Urothelium cell line (cell line): ENCODE data around the gene C3orf33.

Source experiments
- DNase-seq: peaks from one replicate; pipeline ENCODE4 v3.0.0; 2011; ENCODE audit warnings: low spot score, mixed read lengths
- FAIRE-seq: peaks from 2 replicates; lab custom pipeline; 2011; peaks lifted over from hg19 to GRCh38; lab: Jason Lieb, UNC

Gene C3orf33

DNA sequence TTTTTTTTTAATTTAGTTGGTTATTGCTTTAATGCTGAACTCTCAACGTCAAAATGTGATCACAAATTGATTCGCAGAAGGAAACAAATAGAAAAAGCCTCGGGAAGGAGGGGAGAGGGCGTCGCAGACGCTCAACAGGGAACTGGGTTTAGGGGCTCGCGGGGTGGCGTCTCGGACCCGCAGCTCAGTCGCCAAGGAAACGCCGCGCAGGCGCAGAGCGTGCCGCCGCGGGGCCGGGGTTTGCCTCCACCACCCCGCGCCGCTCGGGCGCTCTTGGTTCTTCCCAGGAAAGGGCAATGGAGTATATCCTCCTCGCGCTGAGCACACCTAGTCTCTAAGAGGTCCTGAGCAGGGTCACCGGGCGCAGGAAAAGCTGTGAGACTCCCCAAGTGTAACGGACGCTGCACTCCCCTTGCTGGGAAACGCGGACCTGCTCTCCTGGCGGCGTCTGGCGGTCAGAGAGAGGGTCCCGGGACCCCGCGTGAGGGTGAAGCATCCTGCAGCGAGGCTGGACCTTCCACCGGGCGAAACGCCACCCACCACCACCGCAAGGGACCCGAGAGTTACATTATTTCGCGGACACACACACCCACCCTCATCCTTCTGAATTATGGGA, 62.0 kb downstream of the C3orf33 start:
- no peak for FAIRE-seq
- peak; percentile 85 for DNase-seq

DNA sequence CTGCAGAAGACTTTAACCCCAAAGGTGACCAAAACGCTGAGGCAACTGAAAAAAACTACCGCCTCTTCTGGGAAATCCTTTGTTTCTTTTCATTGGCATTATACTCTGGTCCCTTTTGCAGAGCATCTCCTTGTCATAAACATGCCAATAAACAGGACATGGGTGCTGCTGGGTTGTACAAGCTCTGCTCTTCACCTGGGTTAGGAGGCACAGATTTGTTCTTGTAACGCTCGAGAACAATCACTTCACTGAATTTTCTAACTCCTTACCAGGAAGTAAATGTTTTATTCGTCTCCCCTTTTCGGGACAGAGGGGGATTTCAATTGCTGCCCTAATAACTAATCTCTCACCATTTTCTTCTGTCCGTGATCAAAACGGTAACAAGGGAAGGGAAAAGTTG, 62.5 kb downstream of the C3orf33 start:
- no peak for DNase-seq
- FAIRE-seq = no peak

DNA sequence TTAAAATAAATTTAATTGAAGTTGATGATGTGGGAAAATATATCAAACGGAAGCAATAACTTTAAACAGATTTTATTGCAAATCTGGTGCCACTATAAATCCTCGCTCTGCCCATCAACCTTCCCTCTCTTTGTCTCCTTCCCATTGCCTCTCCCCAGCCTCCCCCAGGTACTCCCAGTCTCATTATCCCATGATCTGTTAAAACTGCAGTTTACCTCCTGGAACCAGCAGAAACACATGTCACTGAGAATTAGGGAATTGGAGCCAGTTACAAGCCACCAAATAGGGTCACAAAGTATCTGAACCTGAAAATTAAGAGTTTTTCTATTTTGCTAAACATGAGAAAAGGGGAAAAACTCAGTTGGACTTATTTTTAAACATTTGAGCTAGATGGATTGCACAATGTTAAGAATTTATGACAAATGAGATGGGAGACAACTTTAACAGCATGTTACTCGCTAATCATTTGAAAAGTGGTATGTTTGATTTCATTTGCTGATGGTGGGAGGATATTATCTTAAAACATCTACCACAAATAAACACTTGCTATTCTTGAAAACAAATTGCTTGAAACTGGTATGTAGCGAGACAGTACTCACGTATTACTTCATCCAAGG, 63.6 kb downstream of the C3orf33 start:
- DNase-seq (no peak), FAIRE-seq (no peak)

DNA sequence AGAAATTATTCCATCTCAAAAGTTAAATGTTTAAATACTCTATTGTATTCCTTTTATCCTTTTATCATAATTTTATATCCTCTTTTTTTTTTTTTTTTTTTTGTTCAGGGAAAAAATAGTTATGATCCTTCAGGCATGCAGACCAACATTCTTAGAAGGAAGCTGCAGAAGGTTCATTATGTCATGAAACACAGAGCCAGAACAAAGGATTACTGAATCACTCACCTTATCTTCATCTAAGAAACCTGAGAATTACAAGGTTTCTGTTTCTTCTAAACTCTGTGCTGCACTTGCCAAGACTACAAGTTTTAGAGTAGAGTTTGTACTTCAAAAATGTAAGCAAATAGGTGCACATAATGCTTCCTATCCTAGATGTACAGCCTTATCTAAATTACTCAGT, 64.5 kb downstream of the C3orf33 start:
- no peak for DNase-seq
- FAIRE-seq = no peak

DNA sequence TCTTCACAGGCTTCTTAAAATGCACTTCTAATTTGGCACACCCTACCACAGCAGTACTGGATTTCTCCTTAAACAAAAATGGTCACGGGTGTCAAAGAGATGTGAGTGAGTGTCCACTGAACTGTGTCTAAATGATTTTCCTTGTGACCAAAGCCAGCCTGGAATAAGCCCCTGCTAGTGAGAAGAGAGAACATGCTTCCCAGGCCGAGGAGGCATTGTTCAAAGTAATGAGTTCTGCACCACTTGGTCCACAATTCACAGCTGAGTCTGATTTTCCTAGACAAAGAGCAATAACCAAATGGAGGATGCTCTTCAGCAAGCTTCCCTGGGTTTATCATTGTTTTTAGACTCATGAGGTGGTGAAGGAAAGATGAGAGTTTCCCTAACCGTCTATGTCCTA, 65.0 kb downstream of the C3orf33 start:
- DNase-seq = no peak
- FAIRE-seq = no peak

DNA sequence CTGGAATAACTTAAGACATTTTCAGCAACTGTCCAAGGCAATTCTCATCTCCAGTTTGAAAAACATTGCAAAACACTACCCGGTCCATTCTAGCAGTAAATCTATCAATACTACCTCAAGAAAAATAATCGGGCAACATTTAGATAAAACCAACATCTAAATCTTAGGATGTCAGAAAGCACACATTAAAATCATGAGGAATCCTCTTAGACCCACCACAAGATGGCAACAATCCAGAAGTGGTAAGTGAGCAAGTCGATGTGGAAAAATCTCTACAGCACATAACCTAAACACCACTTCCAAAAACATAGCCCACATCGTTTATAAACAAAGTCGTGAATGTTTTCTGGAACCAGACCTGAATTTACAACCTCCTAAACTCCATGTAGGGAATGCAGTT, 66.9 kb downstream of the C3orf33 start:
- DNase-seq (no peak), FAIRE-seq (no peak)

DNA sequence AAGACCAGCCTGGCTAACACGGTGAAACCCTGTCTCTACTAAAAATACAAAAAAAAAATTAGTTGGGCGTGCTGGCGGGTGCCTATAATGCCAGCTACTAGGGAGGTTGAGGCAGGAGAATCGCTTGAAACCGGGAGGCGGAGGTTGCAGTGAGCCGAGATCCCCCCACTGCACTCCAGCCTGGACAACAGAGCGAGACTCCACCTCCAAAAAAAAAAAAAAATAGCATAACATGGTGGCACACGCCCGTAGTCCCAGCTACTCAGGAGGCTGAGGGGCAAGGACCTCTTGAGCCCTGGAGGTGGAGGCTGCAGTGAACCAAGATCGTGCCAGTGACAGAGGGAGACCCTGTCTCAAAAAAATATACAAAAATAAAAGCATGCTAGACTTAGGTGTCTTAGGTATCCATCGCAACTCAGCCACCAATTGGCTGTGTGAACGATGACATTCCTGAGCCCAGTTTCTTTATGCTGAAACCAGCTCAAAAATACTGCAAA, 67.5 kb downstream of the C3orf33 start:
- DNase-seq (no peak), FAIRE-seq (no peak)

DNA sequence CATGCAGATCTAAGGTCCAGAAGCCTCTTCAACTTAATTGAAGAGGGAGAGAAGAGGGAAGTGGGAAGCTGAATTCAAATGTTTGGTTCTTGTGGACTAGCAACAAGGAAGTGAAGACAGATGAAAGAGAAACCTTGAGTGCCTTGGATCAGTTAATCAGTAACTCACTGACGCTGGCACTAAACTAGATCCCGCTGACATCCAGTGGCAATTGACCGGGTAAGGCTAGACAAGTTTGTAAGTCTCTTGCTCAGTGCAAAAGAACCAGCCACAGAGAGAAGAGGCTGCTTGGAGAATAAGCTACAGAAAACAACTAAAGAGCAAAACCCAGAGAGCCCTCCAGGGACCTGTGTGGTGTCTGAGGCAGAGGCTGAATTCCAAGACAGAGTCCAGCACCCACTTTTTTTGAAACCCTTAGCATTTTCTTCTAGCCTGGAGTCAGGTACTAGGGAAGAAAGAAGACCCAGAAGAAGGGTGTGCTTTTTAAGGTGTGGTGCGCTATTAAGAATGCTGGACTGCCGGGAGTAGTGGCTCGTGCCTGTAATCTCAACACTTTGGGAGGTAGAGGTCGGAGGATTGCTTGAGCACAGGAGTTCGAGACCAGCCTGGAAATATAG, 68.1 kb downstream of the C3orf33 start:
- FAIRE-seq (no peak), DNase-seq (no peak)

DNA sequence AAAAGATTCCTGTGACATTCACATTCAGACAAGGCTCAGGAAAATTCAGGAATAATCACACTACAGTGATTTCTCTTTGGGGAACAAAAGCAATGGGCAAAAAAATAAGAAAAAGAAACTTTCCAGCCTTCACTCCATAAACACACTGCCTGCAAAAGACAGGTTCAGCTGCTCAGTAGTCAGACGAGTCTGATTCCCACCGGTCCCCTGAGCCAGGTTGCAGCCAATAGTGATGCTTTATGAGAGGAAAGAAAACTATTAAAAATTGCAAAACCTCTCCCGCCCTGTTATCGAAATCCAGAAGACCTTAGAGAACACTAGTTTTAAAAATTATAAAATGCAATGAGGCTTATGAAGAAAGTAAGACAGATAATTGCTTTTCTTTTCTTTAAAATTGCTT, 69.7 kb downstream of the C3orf33 start:
- FAIRE-seq (no peak), DNase-seq (no peak)

DNA sequence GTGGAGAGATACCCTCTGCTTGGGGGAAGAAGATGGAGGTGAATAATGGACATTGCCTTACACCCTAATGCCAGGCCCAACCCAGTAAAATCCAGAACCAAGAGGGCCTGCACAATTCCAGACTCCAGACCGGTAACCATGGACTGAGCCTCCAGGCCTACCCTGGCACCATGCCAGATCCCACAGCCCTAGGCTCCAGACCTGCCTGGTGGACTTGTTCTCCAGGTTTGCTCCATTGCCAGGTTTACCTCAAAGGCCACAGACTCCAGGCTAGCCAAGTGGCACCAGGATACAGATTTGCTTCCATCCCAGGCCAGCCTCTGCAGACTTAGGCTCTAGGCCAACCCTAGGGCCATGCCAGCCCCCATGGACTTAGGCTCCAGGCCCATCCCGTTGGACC, 75.2 kb downstream of the C3orf33 start:
- no peak for DNase-seq
- no peak for FAIRE-seq

DNA sequence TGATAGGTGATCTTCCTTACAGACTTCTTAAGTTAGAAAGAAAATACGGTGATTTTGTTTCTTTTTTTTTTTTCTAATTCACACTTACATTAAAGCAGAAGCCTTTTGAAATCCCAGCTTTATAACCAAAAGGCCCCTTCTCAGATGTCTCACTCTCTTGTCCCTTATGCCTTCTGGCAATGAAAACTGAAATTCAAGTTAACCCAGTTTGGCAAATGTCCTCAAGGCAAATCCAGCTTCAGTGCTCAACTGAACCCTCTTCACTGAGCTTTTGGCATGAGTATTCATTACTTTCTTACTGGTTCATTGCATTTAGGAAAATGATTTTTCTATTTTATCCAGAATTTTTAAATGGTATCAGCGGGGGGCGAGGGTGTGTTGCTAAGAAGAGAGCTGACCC, 78.2 kb downstream of the C3orf33 start:
- DNase-seq = no peak
- FAIRE-seq = no peak

DNA sequence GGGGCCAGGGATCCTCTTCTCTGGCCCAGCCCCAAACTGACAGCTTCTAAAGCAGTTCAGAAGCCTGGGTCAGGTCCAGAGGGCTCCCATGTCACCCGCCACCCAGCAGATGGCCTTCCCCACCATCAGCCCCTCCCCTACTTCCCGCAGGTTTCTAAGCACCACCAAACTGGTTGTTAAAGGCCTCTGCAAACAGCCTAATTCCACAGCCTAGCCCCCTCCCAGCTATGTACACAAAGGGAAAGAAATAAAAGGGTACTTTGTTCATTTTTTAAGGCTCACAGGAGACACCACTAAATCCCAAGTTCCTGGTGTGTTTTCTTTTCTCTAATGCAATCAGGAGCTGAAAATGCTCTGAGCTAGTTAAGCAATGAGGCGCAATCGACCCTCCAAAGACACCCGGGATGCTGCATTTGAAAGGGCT, 91.8 kb downstream of the C3orf33 start:
- no peak for FAIRE-seq

More for the DNA sequence above, 91.8 kb downstream of the C3orf33 start:
- DNase-seq = no peak
